ENCODE measurements around the gene UNC93A. TPM values are rescaled to one million over a fixed set of nuclear protein-coding genes. Genes with fewer than 3 reads are reported as not detected.
"Not testable (repeated sequence)": the region's sequence is repeated elsewhere in the genome, so short reads cannot be mapped to it uniquely, and the experiment has no call there.

UNC93A gene
- total RNA-seq, 1 donor from 2014 or later: 0.10 TPM

DNA sequence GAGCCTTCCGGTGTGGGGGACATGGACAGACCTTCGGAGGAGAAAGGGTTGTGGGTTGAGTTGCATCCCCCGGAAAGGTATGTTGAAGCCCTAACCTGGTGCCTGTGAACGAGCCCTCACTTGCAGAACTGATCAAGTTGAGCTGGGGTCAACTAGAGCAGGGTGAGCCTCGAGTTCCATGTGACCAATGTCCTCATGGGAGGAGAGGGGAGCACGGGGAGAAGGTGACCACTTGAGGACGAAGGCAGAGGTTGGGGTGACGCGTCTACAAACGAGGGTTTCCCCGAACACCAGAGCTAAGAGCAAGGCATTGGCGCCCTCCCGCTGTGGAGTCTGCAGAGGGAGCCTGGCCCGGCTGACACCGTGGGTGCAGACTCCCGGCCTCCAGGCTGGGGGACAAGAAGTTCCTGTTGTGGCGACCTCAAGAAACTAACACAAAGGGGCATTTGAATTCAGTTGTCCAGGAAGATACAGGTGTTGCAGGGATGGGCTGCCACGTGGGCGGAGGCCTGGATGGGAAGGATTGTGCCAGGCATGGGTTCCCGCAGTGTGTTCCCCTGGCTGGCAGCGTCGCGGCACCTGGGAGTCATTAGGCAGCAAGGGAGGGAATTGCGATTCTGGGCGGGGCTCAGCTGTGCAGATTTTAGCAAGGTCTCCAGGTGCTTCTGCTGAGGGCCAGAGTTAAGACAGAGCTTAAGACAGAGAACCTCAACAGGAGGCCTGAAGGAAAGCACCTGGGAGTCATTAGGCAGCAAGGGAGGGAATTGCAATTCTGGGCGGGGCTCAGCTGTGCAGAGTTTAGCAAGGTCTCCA, 20.4 kb upstream of the UNC93A start:
- DNase-seq: no peak

DNA sequence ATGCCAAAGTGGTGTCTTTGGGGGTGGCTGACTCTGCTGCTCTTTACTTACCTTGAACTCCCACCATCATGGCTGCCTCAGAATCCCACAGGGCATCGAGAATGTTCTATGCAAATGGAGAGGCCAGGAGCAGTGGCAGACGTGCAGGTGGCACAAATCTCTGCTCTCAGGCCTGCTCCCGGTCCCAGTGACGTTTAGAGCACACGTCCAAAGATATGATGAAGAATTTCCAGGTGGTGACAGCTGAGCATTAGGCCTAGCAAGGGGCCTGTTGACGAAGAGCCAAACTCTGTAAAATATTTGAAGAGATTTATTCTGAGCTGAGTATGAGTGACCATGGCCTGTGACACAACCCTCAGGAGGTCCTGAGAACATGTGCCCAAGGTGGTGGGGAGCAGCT, 19.0 kb upstream of the UNC93A start:
- no peak for DNase-seq

DNA sequence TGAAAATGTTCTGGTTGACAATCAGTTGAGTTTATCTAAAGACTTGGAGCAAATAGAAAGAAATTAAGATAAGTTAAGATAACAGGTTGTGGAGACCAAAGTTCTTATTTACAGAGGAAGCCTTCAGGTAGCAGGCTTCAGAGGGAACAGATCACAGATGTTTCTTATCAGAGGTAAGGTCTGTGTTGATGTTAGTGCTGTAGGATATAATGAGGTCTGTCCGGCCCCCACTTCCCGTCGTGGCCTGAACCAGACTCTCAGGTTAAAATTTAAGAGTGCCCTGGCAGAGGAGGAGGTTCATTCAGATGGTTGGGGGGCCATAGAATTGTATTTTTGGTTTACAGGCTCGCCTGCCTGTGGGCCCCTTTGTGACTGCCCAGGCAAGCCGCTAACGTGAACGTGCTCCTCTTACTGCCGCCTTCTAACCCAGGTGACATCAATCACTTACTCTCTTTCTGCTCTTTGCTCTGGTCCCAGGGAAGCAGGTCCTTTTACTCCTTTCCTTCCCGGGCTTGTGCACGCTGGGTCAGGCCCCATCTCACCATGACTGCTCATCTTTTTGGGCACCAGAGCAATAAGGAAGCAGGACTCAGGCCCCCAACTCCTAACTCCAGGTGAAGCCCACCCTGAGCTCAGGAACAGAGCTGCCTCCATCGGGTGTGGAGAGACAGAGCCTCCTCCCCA, 18.3 kb upstream of the UNC93A start:
- no peak for DNase-seq

DNA sequence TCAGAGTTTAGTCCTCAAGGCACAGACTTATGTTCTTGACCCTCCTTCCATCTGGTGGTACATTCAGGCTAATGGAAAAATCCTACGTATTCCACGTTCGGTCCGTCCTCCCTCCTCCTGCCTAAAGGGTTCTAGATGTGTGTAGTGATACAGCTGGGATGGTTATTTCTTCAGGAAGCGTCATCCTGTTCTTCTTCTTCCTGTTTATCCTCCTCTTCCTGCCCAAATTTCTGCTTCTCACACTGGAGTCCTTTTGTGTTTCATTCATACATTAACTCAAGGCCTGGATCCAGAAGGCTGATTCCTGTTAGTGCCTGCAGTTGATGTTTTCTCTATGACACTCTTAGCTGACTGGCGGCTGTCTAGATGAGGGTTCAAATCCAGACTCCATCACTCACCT, 16.8 kb upstream of the UNC93A start:
- no peak for DNase-seq

DNA sequence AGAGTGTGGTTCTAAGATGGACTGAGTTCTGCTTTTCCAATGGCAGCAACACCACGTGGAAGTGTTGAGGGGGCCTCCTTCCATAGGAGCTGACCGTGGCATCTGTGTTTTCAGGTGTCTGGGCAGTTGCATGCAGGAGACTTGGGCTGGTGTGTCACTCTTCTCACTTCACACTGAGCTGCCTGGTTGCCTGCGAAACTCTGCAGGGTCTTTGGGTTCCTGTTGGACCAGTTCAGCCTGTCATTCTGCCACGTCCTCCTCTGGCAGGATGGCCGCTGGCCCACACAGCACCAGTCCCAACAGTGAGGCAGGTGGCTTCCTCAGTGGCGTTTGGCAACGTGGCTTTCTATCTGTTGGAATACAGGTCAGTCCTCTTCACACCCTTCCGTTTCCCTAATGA, 16.1 kb upstream of the UNC93A start:
- no peak for DNase-seq

DNA sequence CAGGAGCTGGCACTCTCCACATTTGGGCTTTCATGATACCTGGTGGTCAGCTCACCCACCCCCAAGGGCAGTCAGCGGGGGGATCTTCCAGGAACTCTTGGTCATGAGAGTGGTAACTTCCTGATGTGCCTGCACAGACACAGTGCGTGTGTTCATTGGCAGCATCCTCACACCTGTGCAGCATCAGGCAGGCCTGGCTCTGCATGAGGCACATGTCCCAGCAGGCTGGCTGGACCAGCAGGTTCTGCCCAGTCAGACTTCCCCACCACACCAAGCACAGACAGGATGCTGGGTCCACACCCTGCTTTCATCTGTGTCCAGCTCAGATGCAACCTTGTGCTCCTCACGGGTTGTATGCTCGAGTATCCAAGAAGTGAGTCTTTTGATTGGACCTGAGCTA, 15.7 kb upstream of the UNC93A start:
- DNase-seq: no peak

DNA sequence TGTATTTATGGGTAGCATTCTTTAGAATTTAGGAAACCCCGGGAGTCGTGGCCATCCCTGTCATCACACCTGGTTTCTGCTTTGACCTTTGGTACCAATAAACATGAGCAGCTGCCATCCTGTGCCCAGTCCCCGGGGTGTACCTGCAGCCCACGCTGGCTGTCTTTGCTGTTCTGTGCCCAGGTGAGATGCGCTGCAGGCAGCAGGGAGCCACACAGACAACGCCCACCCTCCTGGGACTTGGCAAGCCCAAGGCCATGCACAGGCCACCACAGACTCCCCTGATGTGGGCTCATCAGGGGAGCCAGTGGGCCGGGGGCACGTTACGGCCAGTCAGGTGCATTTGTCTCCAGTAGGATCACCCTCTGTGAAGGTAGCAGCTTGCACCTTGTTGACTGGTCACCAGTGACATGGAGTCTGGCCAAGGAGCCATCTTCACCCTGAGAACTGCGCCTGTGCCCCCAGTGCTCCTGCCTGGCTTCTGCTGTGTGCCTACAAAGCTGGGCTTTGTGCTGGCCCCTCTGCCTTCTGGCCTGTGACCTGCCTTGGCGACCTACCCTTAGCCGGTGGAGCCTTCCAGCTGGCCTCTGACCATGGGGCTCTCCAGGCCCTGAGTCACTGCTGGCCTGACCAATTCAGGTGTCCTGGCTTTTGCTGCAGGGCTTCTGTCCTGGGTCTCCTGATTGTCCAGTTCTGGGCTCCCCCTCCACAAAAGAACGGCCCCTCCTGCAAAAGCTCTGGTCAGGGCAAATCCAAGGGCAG, 14.2 kb upstream of the UNC93A start:
- no peak for DNase-seq

DNA sequence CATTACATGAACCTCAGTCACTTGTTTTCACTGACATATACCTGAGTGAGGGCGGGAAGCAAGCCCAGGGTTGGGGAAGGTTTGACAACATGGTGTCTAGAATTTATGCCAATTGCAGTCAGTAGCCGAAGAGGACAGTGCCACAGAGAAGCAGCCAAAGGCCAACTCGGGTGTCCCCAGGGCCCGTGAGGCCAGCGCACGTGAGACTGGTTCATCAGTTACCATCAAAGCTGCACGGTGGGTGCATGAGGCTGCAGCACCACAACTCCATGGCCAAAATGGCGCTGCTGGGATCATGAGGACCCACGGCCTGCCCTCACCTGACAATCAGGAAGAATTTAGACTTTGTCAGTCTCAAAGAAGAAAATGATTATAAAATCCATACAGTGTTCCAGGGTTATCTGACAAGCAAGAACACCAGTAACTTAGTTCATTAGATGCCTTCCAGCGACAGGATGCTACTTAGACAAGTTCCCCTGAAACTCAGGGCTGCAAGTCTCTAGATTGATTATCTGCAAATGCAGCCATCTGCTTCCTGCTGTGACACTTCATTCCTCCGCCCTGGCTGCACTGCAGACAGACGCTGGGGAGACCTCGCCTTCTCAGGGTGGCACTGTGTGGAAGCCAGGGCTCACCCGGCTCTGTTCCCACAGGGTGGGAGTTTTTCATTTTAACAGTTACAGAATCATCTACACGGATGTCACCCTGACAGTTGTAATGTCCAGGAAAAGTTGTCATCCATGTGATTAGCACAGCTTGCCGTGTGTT, 12.8 kb upstream of the UNC93A start:
- DNase-seq: not testable (repeated sequence)

DNA sequence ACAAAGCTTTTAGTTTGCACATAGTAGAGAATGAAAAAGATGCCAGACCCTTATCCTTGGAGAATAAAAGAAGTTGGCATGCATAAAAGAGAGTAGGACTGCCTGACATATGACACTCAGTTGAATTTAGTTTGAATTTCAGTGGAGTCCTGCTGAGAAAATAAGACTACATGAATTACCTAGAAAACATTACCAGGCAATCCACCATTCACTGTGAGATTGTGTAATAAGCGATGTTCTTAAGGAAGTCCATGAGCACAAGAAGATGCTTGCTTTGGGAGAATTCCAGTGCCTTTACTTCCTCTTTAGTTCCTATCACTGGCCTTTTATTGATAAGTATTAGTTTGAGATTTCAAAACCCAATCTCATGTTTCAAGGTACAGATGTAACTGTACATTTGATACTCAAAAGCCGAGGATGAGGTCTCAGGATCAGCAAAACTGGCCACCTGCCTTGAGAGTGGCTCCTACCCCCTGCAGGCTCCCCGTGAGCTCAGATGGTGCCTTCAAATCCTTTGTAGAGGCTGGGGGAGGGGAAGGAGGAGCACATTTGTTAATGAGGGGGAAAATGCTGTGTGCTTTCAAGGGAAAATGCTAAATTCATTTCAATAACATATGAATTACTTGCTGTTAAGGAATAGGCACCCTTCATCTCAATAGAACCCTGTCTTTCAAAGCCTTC, 11.2 kb upstream of the UNC93A start:
- DNase-seq: no peak

DNA sequence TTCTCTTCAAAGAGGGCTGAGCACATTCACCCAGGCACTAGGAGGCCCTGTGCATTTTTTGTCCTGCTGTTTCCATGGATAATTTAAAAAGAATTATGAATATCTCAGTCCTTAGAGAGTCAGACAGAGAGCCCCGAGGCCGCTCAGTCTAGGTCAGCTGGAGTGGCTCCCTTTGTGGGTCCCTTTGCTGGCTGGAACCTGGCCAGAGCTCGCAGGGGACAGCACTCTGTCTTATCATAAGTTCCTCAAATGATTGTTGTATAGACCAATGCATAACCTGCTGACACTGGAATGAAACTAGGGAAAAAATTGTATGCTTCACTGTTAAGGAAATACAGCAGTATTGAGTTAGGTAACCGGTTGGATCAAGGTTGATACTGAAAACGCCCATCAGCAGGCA, 10.6 kb upstream of the UNC93A start:
- not testable (repeated sequence) for DNase-seq

DNA sequence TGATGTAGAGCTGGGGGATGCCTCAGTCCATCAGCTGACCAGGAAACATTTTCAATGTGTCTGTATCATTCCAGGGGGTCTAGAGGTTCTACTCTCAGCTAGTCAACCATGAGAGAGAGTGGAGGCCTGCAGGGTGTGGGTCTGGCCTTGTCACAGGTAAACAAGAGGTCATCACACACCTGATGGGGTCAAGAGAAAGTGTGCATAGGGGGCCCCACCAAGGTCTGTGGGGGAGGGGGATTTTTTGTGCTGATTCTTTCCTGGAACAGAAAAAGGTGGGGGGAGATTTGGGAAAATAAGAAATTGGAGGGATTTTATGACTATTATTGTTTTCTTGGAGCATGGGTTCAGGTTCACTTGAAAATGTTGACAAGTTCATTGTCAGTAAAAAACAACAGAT, 8.9 kb upstream of the UNC93A start:
- no peak for DNase-seq

DNA sequence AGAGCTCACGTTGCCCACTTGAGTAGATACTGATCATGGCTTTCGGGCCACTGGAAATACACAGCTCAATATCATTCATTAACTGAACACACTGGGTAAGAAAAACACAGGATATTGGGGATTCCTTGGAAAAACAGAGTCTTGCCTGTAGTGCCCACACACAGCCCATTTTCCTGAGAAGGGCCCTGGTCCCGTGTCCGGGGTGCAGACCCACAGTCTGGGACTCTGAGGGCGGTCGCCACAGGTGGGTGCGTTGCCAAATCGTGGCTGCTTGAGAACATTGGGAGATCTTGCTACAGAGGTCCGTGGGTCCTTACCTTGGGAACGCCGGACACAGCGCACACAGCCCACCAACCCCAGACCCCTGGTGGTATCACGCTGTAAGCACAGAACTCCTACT, 6.5 kb upstream of the UNC93A start:
- not testable (repeated sequence) for DNase-seq

DNA sequence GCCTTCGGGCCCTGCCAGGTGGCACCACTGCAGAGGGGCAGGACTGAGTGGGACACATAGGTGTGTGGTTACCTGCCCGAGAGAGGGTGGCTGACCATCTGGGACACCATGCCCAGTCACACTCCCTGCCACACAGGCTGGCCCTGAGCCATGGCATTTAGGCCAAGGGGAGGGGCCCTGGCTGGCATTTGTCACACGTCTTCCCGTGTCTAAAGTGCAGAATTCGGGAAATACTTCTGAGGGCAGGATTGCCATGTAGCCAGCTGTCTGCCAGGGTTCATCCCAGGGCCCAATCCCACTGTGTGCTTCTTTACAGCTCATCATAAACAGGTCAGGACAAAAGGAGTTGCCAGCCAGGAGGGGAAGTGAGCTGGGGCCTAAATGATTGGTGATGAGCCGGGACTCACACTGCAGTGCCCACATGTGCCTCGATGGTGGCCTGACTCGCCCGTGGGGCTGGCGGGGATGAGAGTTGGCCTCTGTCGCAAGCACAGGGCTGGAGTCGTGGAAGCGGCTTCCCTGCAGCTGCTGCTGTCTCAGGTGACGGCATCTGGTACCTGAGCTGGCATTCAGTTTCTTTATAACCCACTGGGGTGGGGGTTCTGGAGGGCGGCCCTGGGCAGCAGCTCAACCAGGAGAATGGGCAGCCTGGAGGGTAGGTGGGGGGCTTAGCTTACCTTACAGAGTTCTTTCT, 5.9 kb upstream of the UNC93A start:
- no peak for DNase-seq

DNA sequence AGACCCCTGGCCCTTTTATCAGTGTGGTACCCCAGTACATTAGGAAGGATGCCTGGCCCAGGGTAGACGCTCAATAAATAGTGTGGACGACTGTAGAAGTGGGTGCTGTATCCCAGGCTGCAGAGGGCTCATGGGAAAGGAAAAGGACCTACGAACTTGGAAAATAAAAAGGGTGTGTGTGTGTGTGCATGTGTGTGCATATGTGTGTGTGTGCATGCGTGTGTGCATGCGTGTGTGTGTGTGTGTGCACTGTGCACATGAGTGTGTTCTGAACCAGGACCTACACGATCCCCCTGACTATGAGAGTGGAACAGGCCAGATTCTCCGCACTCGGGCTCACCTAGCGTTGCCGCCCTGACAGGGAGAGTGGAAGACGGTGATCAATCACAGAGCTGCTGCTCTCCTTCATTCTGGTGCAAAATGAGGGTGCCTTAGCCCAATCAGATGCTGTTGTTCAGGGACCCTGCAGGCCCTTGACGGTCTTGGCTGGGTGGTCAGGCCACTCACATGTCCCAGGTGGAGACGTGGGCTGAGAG, 3.5 kb upstream of the UNC93A start:
- no peak for DNase-seq

DNA sequence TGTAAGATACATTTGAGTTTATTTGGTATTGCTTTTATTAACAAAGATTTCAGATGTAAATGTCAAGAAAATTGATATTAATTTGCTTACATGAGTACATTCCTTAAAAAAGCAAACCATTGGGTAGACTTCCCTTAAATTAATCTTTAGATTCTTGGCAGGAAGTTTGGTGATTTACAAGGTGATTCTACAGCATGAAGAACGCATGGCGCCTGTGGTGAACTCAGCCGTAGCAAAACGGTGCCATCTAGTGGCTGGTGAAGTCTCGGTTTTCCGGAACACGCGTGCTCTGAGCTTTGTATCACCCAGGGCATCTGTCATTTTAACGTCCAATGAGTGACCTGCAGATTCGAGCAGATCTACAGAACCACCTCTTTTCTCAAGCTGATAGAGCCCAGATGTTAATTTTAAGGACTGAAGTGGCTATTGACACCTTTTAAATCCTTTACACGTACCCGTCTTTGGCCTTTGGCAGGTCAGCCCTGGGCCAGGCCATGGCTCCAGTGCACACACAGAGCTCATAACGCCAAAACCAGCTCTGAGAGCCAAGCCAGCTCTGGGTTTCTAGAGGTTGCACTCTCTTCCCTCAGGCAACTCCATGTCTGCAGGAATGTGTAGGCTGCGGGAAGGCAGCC, 2.4 kb upstream of the UNC93A start:
- DNase-seq: peak; percentile 56

DNA sequence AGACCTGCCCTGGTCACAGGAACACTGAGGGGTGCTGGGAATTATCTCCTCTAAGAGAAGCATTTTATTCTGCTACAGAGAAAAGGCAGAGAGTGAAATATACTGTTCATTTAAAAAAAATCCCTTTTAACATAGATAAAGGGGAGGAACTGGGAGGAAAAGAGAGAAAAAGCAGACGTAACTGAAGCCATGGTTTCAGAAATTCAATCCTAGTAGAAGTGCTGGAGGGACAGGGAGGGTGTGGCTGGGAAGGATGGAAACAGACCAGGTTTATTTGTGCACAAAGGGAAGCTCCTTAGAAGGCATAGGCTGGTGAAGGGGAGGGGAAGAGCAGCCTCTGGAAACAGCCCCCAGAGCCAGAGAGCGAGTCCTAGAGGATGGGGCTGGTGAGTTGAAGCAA, 1.8 kb upstream of the UNC93A start:
- DNase-seq: not testable (repeated sequence)

DNA sequence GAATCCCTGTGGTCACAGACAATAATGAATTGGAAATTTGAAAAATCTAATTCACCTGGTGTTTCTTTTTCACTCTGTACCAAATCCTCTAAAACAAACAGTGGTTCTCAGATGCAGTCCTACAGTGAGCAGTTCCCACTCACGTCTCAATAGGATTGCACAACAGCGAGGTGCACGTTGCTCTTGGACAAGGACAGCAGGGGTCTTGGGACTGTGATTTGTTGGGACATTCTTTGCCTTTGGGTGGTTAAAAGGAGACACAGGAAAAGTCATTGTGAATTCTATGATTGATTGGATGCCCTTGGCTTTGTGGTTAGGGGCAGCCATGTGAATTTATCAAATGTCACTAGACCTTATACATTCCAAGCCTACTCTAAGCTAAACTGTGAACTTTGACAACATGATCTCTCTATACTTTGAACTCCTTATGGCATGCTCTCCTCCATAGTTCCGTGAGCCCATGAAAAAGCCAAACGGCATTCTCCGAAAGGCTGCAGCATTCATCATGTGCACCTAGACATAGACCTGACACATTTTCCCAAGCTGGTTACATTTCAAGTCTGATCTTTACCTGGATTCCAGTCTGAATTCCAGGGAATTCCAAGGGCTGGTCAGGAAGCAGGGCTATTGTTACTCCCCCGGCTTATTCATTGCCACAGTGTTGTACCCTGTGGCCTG, 647 bp downstream of the UNC93A start:
- no peak for DNase-seq

DNA sequence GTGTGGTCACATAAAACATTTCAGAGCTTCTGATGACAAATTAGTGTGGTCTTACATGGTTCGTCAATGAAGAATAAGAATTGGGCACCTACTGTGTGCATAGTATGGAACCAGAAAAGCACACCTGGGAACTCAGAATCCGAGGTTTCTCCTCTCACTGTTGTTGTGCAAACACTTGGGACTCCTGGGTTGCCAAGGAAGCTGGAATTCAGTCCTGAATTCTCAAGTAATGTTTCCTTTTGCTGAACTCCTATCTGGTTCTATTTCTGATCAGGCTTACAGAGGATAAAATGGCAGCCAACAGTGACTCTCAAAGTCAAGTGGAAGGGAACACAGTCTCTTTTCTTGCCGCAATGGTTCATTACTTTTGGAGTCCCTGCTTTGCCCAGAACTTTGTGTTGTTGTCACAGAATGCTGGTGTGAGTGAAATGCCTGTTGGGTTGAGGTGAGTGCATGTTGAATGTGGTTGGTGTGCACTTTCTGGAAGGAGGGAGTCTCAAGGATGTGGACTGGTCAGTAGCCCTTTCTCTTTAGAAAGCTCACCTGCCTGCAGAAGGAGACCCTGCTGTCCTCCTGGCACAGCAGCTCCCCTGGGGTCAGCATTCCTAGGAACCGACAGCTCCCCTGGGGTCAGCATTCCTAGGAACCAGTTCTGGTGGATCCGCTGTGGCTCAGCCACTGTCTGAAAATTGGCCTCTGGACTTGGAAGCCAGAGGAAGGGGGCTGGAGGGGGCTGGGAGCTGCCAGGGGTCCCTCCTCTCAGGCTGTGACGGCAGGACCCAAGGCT, 1.4 kb downstream of the UNC93A start:
- no peak for DNase-seq

DNA sequence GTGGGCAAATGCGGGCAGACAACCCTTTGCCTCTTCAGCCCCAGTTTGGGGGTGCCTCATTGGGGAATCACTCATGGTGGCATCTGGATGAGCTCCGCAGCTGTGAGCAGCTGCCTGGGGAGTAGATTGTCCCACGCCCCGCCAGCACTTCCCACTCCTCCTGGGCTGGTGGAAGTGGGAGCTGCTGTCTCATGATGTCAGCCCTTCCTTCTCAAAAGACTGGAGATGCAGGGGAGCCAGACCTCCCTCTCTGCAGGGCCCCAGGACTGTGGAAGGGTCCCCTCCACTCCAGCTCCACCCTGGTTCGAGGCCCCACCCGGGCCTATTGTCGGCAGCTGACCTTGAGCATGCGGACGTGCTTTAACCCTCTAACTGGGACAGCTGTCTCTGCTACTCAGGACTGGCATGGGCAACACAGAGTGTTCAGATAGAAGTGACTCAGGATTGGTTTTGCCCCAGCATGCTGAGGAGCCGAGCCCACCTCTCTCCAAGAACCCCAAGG, 2.0 kb downstream of the UNC93A start:
- peak; percentile 70 for DNase-seq

All from tongue (tissue), 2 donors.